Upper lobe of left lung (tissue), 6 donors: ENCODE measurements around the gene PDXK. TPM values are rescaled to one million over a fixed set of nuclear protein-coding genes. Genes with fewer than 3 reads are reported as not detected.
A peak's percentile ranks its signal among the peaks of the same experiment; 100 is the strongest.

Source experiments
- ATAC-seq, 2 donors: fragments of 200-7000 bp; cut with Tn5 transposase; one replicate each; pipeline ENCODE4 v1.9.1; 2022; ENCODE audit warnings: mild to moderate bottlenecking in 2 of 2, moderate library complexity in 2 of 2; ENCODE audit not compliant: low FRiP score in 2 of 2
- DNase-seq, 2 donors: peaks; one replicate each; pipeline ENCODE4 v3.0.0-alpha.2; 2019 to 2020
- H3K27ac ChIP-seq, 4 donors: fragments of 200-600 bp; sonication (generic); one replicate each; pipeline ENCODE4 v1.5.1; 2016 to 2019
- H3K27me3 ChIP-seq, 4 donors: fragments of 200-600 bp; sonication (generic); one replicate each; pipeline ENCODE4 v1.5.1; 2017 to 2019
- H3K36me3 ChIP-seq, 4 donors: fragments of 200-600 bp; sonication (generic); one replicate each; pipeline ENCODE4 v1.5.1; 2016 to 2019
- H3K4me1 ChIP-seq, 4 donors: fragments of 200-600 bp; sonication (generic); one replicate each; pipeline ENCODE4 v1.5.1; 2018 to 2019
- H3K4me3 ChIP-seq, 4 donors: fragments of 200-600 bp; sonication (generic); one replicate each; pipeline ENCODE4 v1.5.1; 2017 to 2019; ENCODE audit warnings: mild to moderate bottlenecking in 2 of 4, moderate library complexity in 1 of 4
- H3K9me3 ChIP-seq, 4 donors: fragments of 200-600 bp; sonication (generic); one replicate each; pipeline ENCODE4 v1.5.1; 2018 to 2019
- CTCF ChIP-seq, 6 experiments: fragments of 450-650 bp in 4 of 6; fragments of 200-600 bp in 2 of 6; sonication (generic) in 2 of 6; IDR thresholded peaks; one replicate each; pipeline ENCODE4 v1.5.1; 2016 to 2019; ENCODE audit warnings: antibody characterized with exemption in 6 of 6
- EP300 ChIP-seq, 4 donors: sonication (generic); formaldehyde crosslinking; IDR thresholded peaks; one replicate each; pipeline ENCODE4 v1.5.1; 2017; ENCODE audit warnings: antibody characterized with exemption in 4 of 4, control low read depth in 2 of 4
- POLR2A ChIP-seq, 4 donors: fragments of 450-650 bp; IDR thresholded peaks; one replicate each; pipeline ENCODE4 v1.5.1; 2016 to 2017; ENCODE audit warnings: antibody characterized with exemption in 4 of 4, mild to moderate bottlenecking in 2 of 4
- POLR2AphosphoS5 ChIP-seq, 2 donors: sonication (generic); formaldehyde crosslinking; IDR thresholded peaks; one replicate each; pipeline ENCODE4 v1.5.1; 2017; ENCODE audit warnings: antibody characterized with exemption in 2 of 2
- WGBS, 2 donors: methylation state at CpG; one replicate each; pipeline ENCODE4 v1.1.5; 2017 to 2018; 5-methylcytosine and 5-hydroxymethylcytosine counted together
- total RNA-seq, 6 donors: library from RNA; depleted of rRNA in 4 of 6; stranded (reverse); fragments of >200 nt in 4 of 6; gene quantifications; one replicate each; pipeline versions ENCODE4 v1.1.0 to v1.2.1, GENCODE V29; 2016 to 2021
- donor health status: DM: no; HTN: no; CAD: no; lungs with moderate emphysema.
- donor health status: DM: no; HTN: yes; CAD: no; lungs with severe emphysema.

PDXK gene
- total RNA-seq, 6 donors from 2014 or later, result 105 to 301 (median 207) TPM

- DNase-seq, result no peak
- Histone ChIP-seq H3K36me3 (peaks cover 16 to 75% (median 62%) of the 10 kb centered on the region in 4 donors), H3K4me1 (peaks cover 0 to 6% (median 0%) of the 10 kb centered on the region in 4 donors), H3K4me3 (no peak overlapping the region), H3K27ac (no peak overlapping the region), H3K27me3 (no peaks in the 10 kb centered on the region), H3K9me3 (no peaks in the 10 kb centered on the region)
- ATAC-seq, result no peak
- no peak for TF ChIP-seq EP300 (IDR thresholded peaks at IDR 0.05)
- no peak for TF ChIP-seq POLR2A (IDR thresholded peaks at IDR 0.05)
- no peak for TF ChIP-seq POLR2AphosphoS5 (IDR thresholded peaks at IDR 0.05)
- no peak for TF ChIP-seq CTCF (IDR thresholded peaks at IDR 0.05)
- 97 to 98% methylated on average over 18 of the region's 18 CpGs for WGBS, 2 donors
These were observed 25.8 kb downstream of the PDXK start for GRCh38 chr21:43744725-43745124.

GRCh38 chr21:43745772-43746517 is 27.0 kb downstream of the PDXK start:
- no peak for ATAC-seq
- DNase-seq, result no peak
- Histone ChIP-seq H3K36me3 (peaks cover 20 to 85% (median 73%) of the 10 kb centered on the region in 4 donors), H3K27me3 (no peaks in the 10 kb centered on the region), H3K4me3 (no peak overlapping the region), H3K27ac (no peak overlapping the region), H3K4me1 (no peaks in the 10 kb centered on the region), H3K9me3 (no peaks in the 10 kb centered on the region)
- 90 to 92% methylated on average over 16 of the region's 16 CpGs for WGBS, 2 donors
- no peak for TF ChIP-seq EP300 (IDR thresholded peaks at IDR 0.05)
- TF ChIP-seq POLR2A (IDR thresholded peaks at IDR 0.05), result no peak

GRCh38 chr21:43748622-43749021 is 29.7 kb downstream of the PDXK start:
- peaks cover 20 to 98% (median 86%) of the 10 kb centered on the region in 4 donors for H3K36me3 ChIP-seq
- H3K9me3 ChIP-seq, result no peaks in the 10 kb centered on the region
- no peaks in the 10 kb centered on the region for H3K4me1 ChIP-seq
- H3K27me3 ChIP-seq, result no peaks in the 10 kb centered on the region
- H3K4me3 ChIP-seq, result no peak overlapping the region
- WGBS, 2 donors, result 92 to 99% methylated on average over 17 of the region's 17 CpGs
- ATAC-seq, result no peak
- no peak overlapping the region for H3K27ac ChIP-seq
- peak in 1 of 2 donors; percentile 68 for DNase-seq
- TF ChIP-seq EP300 (IDR thresholded peaks at IDR 0.05) (no peak), POLR2AphosphoS5 (IDR thresholded peaks at IDR 0.05) (no peak), CTCF (IDR thresholded peaks at IDR 0.05) (no peak)

GRCh38 chr21:43749651-43750262 is 30.8 kb downstream of the PDXK start:
- Histone ChIP-seq H3K36me3 (peaks cover 15 to 98% (median 86%) of the 10 kb centered on the region in 4 donors), H3K4me3 (no peak overlapping the region), H3K4me1 (no peaks in the 10 kb centered on the region), H3K27ac (no peak overlapping the region), H3K9me3 (no peaks in the 10 kb centered on the region), H3K27me3 (no peaks in the 10 kb centered on the region)
- no peak for ATAC-seq
- peak in 1 of 2 donors; percentile 56 for DNase-seq
- no peak for TF ChIP-seq POLR2A (IDR thresholded peaks at IDR 0.05)
- TF ChIP-seq CTCF (IDR thresholded peaks at IDR 0.05), result no peak
- TF ChIP-seq POLR2AphosphoS5 (IDR thresholded peaks at IDR 0.05), result no peak
- no peak for TF ChIP-seq EP300 (IDR thresholded peaks at IDR 0.05)
- 66 to 75% methylated on average over 6 to 17 of the region's 18 CpGs for WGBS, 2 donors

GRCh38 chr21:43750339-43751033 is 31.6 kb downstream of the PDXK start:
- Histone ChIP-seq H3K9me3 (no peaks in the 10 kb centered on the region), H3K4me3 (no peak overlapping the region), H3K36me3 (peaks cover 13 to 98% (median 87%) of the 10 kb centered on the region in 4 donors), H3K4me1 (no peaks in the 10 kb centered on the region), H3K27ac (no peak overlapping the region), H3K27me3 (no peaks in the 10 kb centered on the region)
- TF ChIP-seq EP300 (IDR thresholded peaks at IDR 0.05) (no peak), CTCF (IDR thresholded peaks at IDR 0.05) (no peak), POLR2A (IDR thresholded peaks at IDR 0.05) (no peak), POLR2AphosphoS5 (IDR thresholded peaks at IDR 0.05) (no peak)
- DNase-seq, result peak in 1 of 2 donors; percentile 66
- WGBS, 2 donors, result 87 to 89% methylated on average over 19 to 23 of the region's 28 CpGs
- ATAC-seq, result no peak
